Fibroblast of the aortic adventitia (primary cell): Measurements from ENCODE around the gene MYL11. TPM values are rescaled to one million over a fixed set of nuclear protein-coding genes. Genes with fewer than 3 reads are reported as not detected.

Experiments used
- DNase-seq: peaks from one replicate; pipeline ENCODE4 v3.0.0-alpha.2; 2010; ENCODE audit warnings: low read depth
- H3K4me3 ChIP-seq: 2 replicates; pipeline ENCODE4 v1.5.1; 2011; ENCODE audit warnings: low read depth, mild to moderate bottlenecking, control low read depth, low read length, moderate library complexity
- CTCF ChIP-seq: IDR thresholded peaks from 2 replicates; pipeline ENCODE4 v1.5.1; 2011; ENCODE audit warnings: mild to moderate bottlenecking, low read length, control low read depth, inconsistent platforms; ENCODE audit not compliant: insufficient read depth
- total RNA-seq: library from RNA; depleted of rRNA; stranded (reverse); fragments of >200 nt; gene quantifications from 2 replicates; pipeline ENCODE4 v1.2.3, GENCODE V29; 2012; ENCODE audit warnings: low replicate concordance

The MYL11 gene
- total RNA-seq, 1 donor, result not detected

DNA sequence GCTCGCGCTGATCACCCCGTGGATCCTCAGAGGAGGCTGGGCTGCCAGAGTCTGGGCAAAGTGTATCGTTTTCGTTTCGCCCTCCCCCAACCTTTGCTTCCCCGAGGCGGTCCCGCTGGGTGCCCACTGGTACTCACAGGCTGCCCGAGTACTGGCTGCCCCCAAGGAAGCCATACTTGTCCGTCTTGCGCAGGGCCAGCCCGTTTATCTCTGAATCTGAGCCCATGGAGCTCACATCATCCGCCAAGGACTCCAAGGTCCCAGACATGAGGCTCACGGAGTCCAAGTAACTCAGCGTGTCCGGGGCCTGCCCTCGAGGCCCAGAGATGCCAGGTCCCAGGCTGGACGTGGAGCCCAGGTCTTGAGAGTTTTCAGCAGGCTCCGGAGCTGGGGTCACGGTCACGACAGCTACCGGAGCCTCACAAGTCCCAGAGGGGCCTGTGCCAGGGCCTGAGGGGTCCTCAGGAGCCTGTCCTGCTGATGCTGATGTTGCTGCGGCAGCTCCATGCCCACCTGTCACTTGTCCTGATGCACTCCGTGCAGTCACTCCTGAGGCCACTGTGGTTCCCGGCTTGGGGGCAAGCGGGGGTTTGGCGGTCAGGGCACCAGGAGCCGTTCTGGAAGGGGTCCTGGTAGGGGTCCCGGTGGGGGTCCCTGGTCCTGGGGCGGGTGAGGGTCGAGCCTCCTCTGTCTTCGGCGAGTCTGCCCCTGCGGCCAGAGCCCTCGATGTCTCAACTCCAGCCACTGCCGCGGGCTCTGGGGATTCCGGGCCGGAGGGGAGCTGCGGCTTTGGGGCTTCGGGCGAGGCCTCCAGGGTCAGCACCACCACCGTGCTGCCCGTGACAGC lies 5.3 kb upstream of the MYL11 start:
- peak overlapping the region; percentile 93 for H3K4me3 ChIP-seq
- DNase-seq, result no peak
- no peak for TF ChIP-seq CTCF

- DNase-seq, result no peak
- peak overlapping the region; percentile 93 for H3K4me3 ChIP-seq
- no peak for TF ChIP-seq CTCF
These were observed 4.6 kb upstream of the MYL11 start for GRCh38 chr16:30369938-30370455.

- TF ChIP-seq CTCF, result peak; percentile 29
- DNase-seq, result peak; percentile 100
- H3K4me3 ChIP-seq, result peak within 1 kb of the TSS; percentile 93
These were observed 4.0 kb upstream of the MYL11 start, which contains the start of gene TBC1D10B for GRCh38 chr16:30370456-30371247. Gene TBC1D10B (minus strand): TSS chr16:30370494. CDS start chr16:30370183, 311 bp downstream.

DNA sequence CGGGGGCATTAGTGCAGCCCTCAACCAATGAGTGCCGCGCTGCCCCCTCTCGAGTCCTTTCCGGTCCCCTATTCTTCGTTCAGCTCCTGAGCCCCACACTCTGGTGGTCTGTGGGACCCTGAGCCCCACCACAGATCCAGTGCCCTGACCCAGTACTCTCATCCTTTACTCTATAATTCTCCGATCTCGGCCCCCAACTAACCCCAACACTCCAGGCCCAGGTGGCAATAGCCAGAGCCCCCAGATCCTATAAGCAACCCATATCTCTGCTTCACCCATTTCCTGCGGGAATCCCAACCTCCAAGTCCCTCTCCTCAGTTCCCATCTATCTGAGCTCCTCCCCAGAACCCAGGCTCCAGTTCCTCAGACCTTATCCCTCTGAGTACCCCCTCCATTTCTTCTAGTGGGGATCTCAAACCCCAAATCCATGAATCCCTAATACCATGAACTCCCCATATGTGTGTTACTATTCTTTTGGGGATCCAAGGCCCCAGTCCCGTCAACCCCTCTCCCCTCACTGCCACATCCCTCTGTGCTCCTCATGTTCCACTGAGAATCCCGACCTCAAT lies 3.3 kb upstream of the MYL11 start:
- DNase-seq, result no peak
- peak overlapping the region; percentile 73 for H3K4me3 ChIP-seq
- no peak for TF ChIP-seq CTCF

GRCh38 chr16:30372038-30372712 lies 2.4 kb upstream of the MYL11 start:
- no peak for DNase-seq
- H3K4me3 ChIP-seq, result no peak overlapping the region
- TF ChIP-seq CTCF, result no peak

DNA sequence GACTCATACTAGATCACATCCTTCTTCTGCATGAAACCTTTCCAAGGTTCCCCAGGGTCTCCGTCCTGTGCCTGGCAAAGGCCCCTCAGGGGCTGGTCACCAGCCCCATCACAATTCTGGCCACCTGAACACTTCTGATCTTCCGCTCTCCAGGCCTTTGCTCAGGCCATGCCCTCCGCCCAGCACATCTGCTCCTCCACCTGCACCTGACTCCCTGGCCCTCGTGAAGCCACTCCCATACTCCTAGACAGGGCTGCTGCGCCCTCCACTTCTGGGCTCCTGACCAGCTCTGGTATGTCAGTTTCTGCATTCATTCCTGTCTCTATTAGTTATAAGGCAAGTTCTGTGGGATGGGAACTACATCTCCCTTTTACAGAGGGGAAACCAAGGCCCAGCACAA lies 1.9 kb upstream of the MYL11 start:
- DNase-seq, result no peak
- no peak for TF ChIP-seq CTCF
- no peak overlapping the region for H3K4me3 ChIP-seq
